ENCODE results near the gene CDON. TPM values are rescaled to one million over a fixed set of nuclear protein-coding genes. Genes with fewer than 3 reads are reported as not detected.

The CDON gene
- total and polyA plus RNA-seq, 8 donors = 0.31 to 80.8 (median 21.2) TPM

- DNase-seq = peak in 1 of 2 donors; percentile 43
- H3K4me1 ChIP-seq = peaks cover 0 to 32% (median 18%) of the 10 kb centered on the region in 4 donors
- peaks cover 0 to 27% (median 4%) of the 10 kb centered on the region in 3 donors for H3K27me3 ChIP-seq
- H3K36me3 ChIP-seq = no peaks in the 10 kb centered on the region
- H3K9me3 ChIP-seq = no peaks in the 10 kb centered on the region
- 33 to 44% (median 36%) methylated on average over 10 of the region's 10 CpGs for WGBS, 5 donors
- no peak overlapping the region for H3K27ac ChIP-seq
- TF ChIP-seq, protein P1, sequence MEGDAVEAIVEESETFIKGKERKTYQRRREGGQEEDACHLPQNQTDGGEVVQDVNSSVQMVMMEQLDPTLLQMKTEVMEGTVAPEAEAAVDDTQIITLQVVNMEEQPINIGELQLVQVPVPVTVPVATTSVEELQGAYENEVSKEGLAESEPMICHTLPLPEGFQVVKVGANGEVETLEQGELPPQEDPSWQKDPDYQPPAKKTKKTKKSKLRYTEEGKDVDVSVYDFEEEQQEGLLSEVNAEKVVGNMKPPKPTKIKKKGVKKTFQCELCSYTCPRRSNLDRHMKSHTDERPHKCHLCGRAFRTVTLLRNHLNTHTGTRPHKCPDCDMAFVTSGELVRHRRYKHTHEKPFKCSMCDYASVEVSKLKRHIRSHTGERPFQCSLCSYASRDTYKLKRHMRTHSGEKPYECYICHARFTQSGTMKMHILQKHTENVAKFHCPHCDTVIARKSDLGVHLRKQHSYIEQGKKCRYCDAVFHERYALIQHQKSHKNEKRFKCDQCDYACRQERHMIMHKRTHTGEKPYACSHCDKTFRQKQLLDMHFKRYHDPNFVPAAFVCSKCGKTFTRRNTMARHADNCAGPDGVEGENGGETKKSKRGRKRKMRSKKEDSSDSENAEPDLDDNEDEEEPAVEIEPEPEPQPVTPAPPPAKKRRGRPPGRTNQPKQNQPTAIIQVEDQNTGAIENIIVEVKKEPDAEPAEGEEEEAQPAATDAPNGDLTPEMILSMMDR (IDR thresholded peaks at IDR 0.05) = no peak
- TF ChIP-seq POLR2A (IDR thresholded peaks at IDR 0.05) (no peak), EP300 (IDR thresholded peaks at IDR 0.05) (no peak), POLR2AphosphoS5 (IDR thresholded peaks at IDR 0.05) (no peak)
- H3K4me3 ChIP-seq = peak overlapping the region in 2 of 4 donors; percentile 3 to 5
- intact Hi-C loops (cut with DNase I; ENCODE audit: low total_unique reads) = loop anchor here (10.0 kb wide), 1 partner anchor 135 kb away; no protein-coding TSS in a partner anchor
Measured at GRCh38 chr11:126059238-126059781, 3.4 kb downstream of the CDON start.

DNA sequence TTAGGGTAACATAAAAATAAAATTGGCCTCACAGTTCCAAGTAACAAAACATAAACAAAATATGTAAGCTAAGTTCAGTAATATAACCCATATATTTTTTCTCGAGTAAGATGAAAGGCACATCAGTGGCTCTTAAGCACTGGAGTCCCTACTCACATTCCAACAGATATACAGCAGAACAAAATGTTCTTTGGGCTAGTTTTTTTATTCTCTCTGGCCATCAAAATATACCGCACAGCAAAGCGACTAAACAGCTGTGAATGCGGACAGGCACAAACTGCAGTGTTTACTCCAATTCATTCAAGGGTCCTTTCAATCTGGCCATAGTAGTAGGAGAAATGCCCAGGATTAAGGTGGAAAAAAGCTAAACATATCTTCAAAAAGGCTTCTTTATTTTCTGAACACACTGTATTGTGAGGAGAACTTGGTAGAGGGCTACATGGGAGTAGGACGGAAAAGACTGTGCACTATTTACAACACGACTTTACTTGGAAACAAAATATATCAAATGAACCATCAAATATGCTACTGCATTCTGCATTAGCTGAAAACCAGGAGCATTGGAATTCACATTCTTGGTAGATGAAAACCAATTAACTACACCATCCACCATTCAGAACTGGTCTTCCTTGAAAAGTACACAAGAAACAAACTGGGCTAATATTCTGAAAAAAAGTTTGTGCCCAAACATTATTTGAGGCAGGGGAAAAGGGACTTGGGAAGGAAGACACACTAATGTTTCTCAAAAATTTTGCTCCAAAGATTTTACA, 4.4 kb downstream of the CDON start:
- Histone ChIP-seq H3K9me3 (no peaks in the 10 kb centered on the region), H3K27ac (peak overlapping the region in 1 of 5 donors; percentile 1), H3K4me3 (peak overlapping the region in 1 of 4 donors; percentile 7), H3K36me3 (no peaks in the 10 kb centered on the region), H3K27me3 (peaks cover 0 to 27% (median 4%) of the 10 kb centered on the region in 3 donors), H3K4me1 (peaks cover 0 to 27% (median 15%) of the 10 kb centered on the region in 4 donors)
- intact Hi-C loops (cut with DNase I; ENCODE audit: low total_unique reads) = loop anchor here (10.0 kb wide), 1 partner anchor 133 kb away; no protein-coding TSS in a partner anchor
- DNase-seq = no peak
- WGBS, 5 donors = 76 to 91% (median 87%) methylated on average over 6 of the region's 6 CpGs
- TF ChIP-seq, protein P1 (IDR thresholded peaks at IDR 0.05) = no peak
- TF ChIP-seq EP300 (IDR thresholded peaks at IDR 0.05) (no peak), POLR2AphosphoS5 (IDR thresholded peaks at IDR 0.05) (no peak), POLR2A (IDR thresholded peaks at IDR 0.05) (no peak)

- H3K4me1 ChIP-seq = peaks cover 0 to 23% (median 10%) of the 10 kb centered on the region in 4 donors
- 92 to 95% (median 93%) methylated on average over 5 of the region's 5 CpGs for WGBS, 5 donors
- H3K9me3 ChIP-seq = no peaks in the 10 kb centered on the region
- TF ChIP-seq POLR2A (IDR thresholded peaks at IDR 0.05) = no peak
- TF ChIP-seq EP300 (IDR thresholded peaks at IDR 0.05) = no peak
- TF ChIP-seq, protein P1 (IDR thresholded peaks at IDR 0.05) = no peak
- no peak for TF ChIP-seq POLR2AphosphoS5 (IDR thresholded peaks at IDR 0.05)
- peaks cover 0 to 13% (median 0%) of the 10 kb centered on the region in 3 donors for H3K27me3 ChIP-seq
- no peak overlapping the region for H3K4me3 ChIP-seq
- intact Hi-C loops (cut with DNase I; ENCODE audit: low total_unique reads) = loop anchor here (10.0 kb wide), 1 partner anchor 130 kb away; no protein-coding TSS in a partner anchor
- H3K36me3 ChIP-seq = no peaks in the 10 kb centered on the region
- H3K27ac ChIP-seq = no peak overlapping the region
- no peak for DNase-seq
Measured at GRCh38 chr11:126054882-126055281, 7.8 kb downstream of the CDON start.

DNA sequence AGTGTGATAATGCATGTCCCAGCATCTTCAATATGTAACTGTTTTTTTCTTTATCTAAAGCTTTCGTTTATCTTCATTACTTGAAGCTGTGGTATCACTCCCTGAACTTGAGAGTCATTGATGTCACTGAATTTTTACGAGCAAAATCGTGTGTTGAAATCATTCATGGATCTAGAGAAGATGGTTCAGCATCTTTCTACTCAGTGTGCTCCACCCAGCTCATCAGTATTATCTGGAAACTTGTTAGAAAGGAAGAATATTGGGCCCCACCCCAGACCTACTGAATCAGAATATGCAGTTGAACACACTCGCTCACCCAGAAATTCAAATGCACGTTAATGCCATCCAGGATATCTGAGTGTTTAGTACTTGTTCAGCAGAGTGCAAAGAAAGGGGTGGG, 8.3 kb downstream of the CDON start:
- Histone ChIP-seq H3K27ac (no peak overlapping the region), H3K9me3 (no peaks in the 10 kb centered on the region), H3K27me3 (peaks cover 0 to 8% (median 0%) of the 10 kb centered on the region in 3 donors), H3K4me1 (peaks cover 0 to 23% (median 10%) of the 10 kb centered on the region in 4 donors), H3K4me3 (no peak overlapping the region), H3K36me3 (no peaks in the 10 kb centered on the region)
- WGBS, 5 donors = 77 to 87% (median 84%) methylated on average over 5 of the region's 5 CpGs
- TF ChIP-seq POLR2AphosphoS5 (IDR thresholded peaks at IDR 0.05) (no peak), EP300 (IDR thresholded peaks at IDR 0.05) (no peak), POLR2A (IDR thresholded peaks at IDR 0.05) (no peak)
- TF ChIP-seq, protein P1 (IDR thresholded peaks at IDR 0.05) = no peak
- no peak for DNase-seq
- intact Hi-C loops (cut with DNase I; ENCODE audit: low total_unique reads) = loop anchor here (10.0 kb wide), 1 partner anchor 130 kb away; no protein-coding TSS in a partner anchor
